ENCODE data around the gene LRP11. TPM values are rescaled to one million over a fixed set of nuclear protein-coding genes. Genes with fewer than 3 reads are reported as not detected.

LRP11 gene
- total RNA-seq, 1 experiment from 2014 or later = 14.8 TPM

DNA sequence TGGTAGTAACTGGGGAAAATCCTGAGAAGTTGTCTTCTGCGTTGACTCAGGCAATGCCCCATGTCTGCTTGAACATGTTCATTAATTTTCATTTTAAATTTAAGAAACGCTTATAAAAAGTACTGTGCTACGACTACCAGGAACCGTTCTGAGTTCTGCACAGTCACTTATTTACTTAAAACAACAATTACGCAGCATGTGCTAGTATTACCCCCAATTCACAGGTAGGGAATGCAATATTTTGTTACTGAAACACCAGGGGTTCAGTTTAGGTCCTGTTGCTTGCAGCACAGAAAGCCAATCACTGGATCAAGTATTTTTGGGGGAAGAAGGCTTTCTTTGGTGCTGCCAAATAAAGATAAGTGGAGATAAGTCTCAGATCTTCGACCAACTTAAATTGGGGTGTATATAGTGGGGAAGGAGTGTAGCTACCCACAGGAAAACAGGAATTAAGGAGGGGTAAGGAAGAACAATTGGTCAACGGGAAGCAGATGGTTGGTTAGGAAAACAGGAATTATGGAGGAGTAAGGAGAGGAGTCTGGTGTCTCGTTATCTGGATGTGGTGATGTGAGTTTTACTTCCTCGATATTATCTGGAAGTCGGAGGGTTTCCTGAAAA, 5.2 kb upstream of the LRP11 start:
- H3K27me3 Mint-ChIP-seq (ENCODE audit: low read depth) = peaks cover 12% of the 10 kb centered on the region
- WGBS (ENCODE audit: extremely low coverage, insufficient read length, low lambda C conversion rate) = no CpG with 5 or more reads among the region's 10 CpGs
- no peak overlapping the region for H3K27ac Mint-ChIP-seq
- H3K23ac ChIP-seq (ENCODE audit: insufficient read length, low read depth, low read length) = no peak overlapping the region
- no peaks in the 10 kb centered on the region for H3K4me1 ChIP-seq (ENCODE audit: insufficient read depth, low read length)
- no peak overlapping the region for H2BK5ac ChIP-seq (ENCODE audit: insufficient read length, low read length)
- no peak overlapping the region for H4K91ac ChIP-seq (ENCODE audit: insufficient read length, low read depth, low read length)
- H4K5ac ChIP-seq (ENCODE audit: insufficient read length, low read depth, low read length) = no peak overlapping the region
- H3K56ac ChIP-seq (ENCODE audit: insufficient read length, low read depth, low read length) = no peak overlapping the region
- peaks cover 8 to 11% of the 10 kb centered on the region in 2 experiments; a peak in 4 of 5 replicates for H3K9me3 Mint-ChIP-seq
- H2BK15ac ChIP-seq (ENCODE audit: low read depth, low read length) = no peak overlapping the region
- no peak overlapping the region for H3K14ac ChIP-seq (ENCODE audit: insufficient read depth, low read length)
- no peaks in the 10 kb centered on the region for H4K20me1 ChIP-seq (ENCODE audit: control insufficient read depth, insufficient read depth, insufficient read length)
- no peaks in the 10 kb centered on the region for H3K79me1 ChIP-seq (ENCODE audit: insufficient read depth, low read depth, low read length, poor library complexity, severe bottlenecking)
- no peak overlapping the region for H4K8ac ChIP-seq (replicated peaks; ENCODE audit: insufficient read length, low read depth, low read length)
- TF ChIP-seq CTCF (conservative IDR thresholded peaks at IDR 0.05) = no peak
- H3K4me1 Mint-ChIP-seq = peaks cover 11 to 20% of the 10 kb centered on the region in 2 experiments
- no peak overlapping the region for H2BK20ac ChIP-seq (ENCODE audit: low read depth, low read length, poor library complexity, severe bottlenecking)
- H3K36me3 Mint-ChIP-seq (ENCODE audit: insufficient read depth in 1 of 3, low read depth in 3 of 3) = peaks cover 0 to 2% (median 0%) of the 10 kb centered on the region in 3 experiments; a peak in 2 of 7 replicates
- no peak overlapping the region for H2BK12ac ChIP-seq (ENCODE audit: insufficient read length, low read depth, low read length)
- DNase-seq = no peak
- no peak overlapping the region for H3K27ac ChIP-seq (ENCODE audit: insufficient read length, low read depth, low read length)
- H3K9ac ChIP-seq (ENCODE audit: extremely low read depth, insufficient read length, low read length) = no peak overlapping the region
- H2BK120ac ChIP-seq (ENCODE audit: low read depth, low read length, poor library complexity, severe bottlenecking) = no peak overlapping the region
- H2AK5ac ChIP-seq (ENCODE audit: insufficient read length, low read length) = no peak overlapping the region
- H3K4me2 ChIP-seq (ENCODE audit: insufficient read depth, insufficient read length, low read length) = no peak overlapping the region
- no peaks in the 10 kb centered on the region for H3K27me3 ChIP-seq (ENCODE audit: insufficient read depth, low read length)
- no peak overlapping the region for H3K4ac ChIP-seq (ENCODE audit: low read depth, low read length)
- H2AFZ ChIP-seq (ENCODE audit: low read length) = no peak overlapping the region
- no peak overlapping the region for H3T11ph ChIP-seq (ENCODE audit: low read length)
- H3K79me2 ChIP-seq (ENCODE audit: insufficient read depth, low read length) = no peaks in the 10 kb centered on the region
- peaks cover 2% of the 10 kb centered on the region for H3K23me2 ChIP-seq (ENCODE audit: insufficient read length, low read depth, low read length, poor library complexity, severe bottlenecking)
- no peaks in the 10 kb centered on the region for H3K9me3 ChIP-seq (ENCODE audit: control insufficient read depth, low read depth, low read length)
- no peak overlapping the region for H3K18ac ChIP-seq (ENCODE audit: insufficient read length, low read depth, low read length)
- no peak overlapping the region for H3K4me3 Mint-ChIP-seq

All from H9 (cell line).